ENCODE measurements around the gene CFDP1. TPM values are rescaled to one million over a fixed set of nuclear protein-coding genes. Genes with fewer than 3 reads are reported as not detected.

CFDP1 gene
- total RNA-seq, 1 donor from 2014 or later: 49.0 TPM

GRCh38 chr16:75248536-75249380 is 184.5 kb downstream of the CFDP1 start:
- intact Hi-C loops (cut with DNase I): no loop called here
- H3K27me3 ChIP-seq: no peaks in the 10 kb centered on the region
- peaks cover 87% of the 10 kb centered on the region for H3K4me1 ChIP-seq
- peak overlapping the region; percentile 90 for H3K27ac ChIP-seq
- H3K9me3 ChIP-seq: no peaks in the 10 kb centered on the region
- H3K4me3 ChIP-seq: no peak overlapping the region
- ATAC-seq (no peak), DNase-seq (no peak)
- TF ChIP-seq, protein P1, sequence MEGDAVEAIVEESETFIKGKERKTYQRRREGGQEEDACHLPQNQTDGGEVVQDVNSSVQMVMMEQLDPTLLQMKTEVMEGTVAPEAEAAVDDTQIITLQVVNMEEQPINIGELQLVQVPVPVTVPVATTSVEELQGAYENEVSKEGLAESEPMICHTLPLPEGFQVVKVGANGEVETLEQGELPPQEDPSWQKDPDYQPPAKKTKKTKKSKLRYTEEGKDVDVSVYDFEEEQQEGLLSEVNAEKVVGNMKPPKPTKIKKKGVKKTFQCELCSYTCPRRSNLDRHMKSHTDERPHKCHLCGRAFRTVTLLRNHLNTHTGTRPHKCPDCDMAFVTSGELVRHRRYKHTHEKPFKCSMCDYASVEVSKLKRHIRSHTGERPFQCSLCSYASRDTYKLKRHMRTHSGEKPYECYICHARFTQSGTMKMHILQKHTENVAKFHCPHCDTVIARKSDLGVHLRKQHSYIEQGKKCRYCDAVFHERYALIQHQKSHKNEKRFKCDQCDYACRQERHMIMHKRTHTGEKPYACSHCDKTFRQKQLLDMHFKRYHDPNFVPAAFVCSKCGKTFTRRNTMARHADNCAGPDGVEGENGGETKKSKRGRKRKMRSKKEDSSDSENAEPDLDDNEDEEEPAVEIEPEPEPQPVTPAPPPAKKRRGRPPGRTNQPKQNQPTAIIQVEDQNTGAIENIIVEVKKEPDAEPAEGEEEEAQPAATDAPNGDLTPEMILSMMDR (IDR thresholded peaks at IDR 0.05): no peak
- H3K36me3 ChIP-seq: no peaks in the 10 kb centered on the region

- Histone ChIP-seq H3K4me1 (peaks cover 86% of the 10 kb centered on the region), H3K9me3 (no peaks in the 10 kb centered on the region), H3K4me3 (no peak overlapping the region), H3K27me3 (no peaks in the 10 kb centered on the region), H3K27ac (peak overlapping the region; percentile 55), H3K36me3 (no peaks in the 10 kb centered on the region)
- intact Hi-C loops (cut with DNase I): no loop called here
- DNase-seq: no peak
- TF ChIP-seq, protein P1 (IDR thresholded peaks at IDR 0.05): no peak
- ATAC-seq: no peak
These were observed 185.2 kb downstream of the CFDP1 start for GRCh38 chr16:75248142-75248535.

DNA sequence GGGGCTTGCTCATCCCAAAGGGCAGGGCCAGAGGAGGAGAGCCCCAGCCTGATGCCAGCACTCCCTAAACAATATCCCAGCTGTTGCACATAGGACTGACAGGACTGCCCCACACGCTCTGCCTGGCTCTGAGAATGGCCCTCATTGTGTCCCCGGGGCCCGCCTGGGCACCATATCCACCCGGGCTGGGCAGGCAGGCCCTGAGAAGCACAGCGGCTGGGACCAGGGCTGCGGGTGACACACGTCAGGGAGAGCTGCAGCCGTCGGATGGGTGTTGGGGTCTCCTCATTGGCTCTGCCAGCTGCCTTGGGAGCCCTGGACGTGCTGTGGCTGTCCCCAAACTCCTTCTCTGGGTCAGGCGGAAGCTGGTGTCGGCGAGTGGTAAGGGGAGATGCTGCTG is 186.1 kb downstream of the CFDP1 start:
- Histone ChIP-seq H3K4me1 (peaks cover 77% of the 10 kb centered on the region), H3K27me3 (no peaks in the 10 kb centered on the region), H3K27ac (peak overlapping the region; percentile 55), H3K4me3 (no peak overlapping the region), H3K9me3 (no peaks in the 10 kb centered on the region), H3K36me3 (peaks cover 8% of the 10 kb centered on the region)
- TF ChIP-seq, protein P1 (IDR thresholded peaks at IDR 0.05): no peak
- DNase-seq: no peak
- no peak for ATAC-seq
- intact Hi-C loops (cut with DNase I): no loop called here

DNA sequence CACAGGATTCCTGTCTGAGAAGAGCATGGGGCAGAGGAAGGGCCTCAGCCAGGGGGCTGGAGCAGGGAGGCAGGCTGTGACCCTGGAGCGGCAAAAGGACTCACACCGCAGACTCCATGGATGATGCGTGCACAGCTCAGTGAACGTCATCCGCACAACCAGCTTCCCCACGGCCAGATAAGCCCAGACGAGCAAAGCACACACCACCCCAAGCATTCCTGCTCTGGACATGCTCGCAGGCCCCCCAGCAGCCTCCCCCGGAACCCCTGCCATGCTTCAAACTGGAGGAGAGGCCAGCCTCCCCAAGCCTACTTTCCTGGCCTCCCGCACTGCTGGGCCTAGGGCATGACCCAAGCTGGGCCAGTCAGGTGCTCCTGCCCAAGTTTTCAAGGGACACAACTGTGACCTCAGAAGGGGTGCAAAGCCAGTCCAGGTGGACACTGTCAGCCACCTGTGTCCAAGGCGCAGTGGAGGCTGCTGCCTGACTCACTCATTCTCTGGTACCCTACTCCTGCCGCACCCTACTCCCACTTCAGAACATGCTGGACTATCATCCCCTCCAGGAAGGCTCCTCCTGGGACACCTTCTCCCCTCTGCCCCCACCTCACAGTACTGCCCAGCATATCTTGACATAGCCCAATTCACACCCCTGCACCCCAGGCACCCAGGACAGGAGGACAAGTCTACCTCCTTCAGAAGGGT is 186.6 kb downstream of the CFDP1 start:
- Histone ChIP-seq H3K27me3 (no peaks in the 10 kb centered on the region), H3K36me3 (peaks cover 13% of the 10 kb centered on the region), H3K9me3 (no peaks in the 10 kb centered on the region), H3K4me1 (peaks cover 71% of the 10 kb centered on the region), H3K4me3 (no peak overlapping the region), H3K27ac (peak overlapping the region; percentile 88)
- DNase-seq: no peak
- no peak for ATAC-seq
- intact Hi-C loops (cut with DNase I): no loop called here
- TF ChIP-seq, protein P1 (IDR thresholded peaks at IDR 0.05): no peak

GRCh38 chr16:75244844-75245758 is 188.2 kb downstream of the CFDP1 start:
- H3K27ac ChIP-seq: peak overlapping the region; percentile 88
- H3K9me3 ChIP-seq: no peaks in the 10 kb centered on the region
- intact Hi-C loops (cut with DNase I): no loop called here
- ATAC-seq (peak; percentile 79), DNase-seq (peak; percentile 90)
- peaks cover 68% of the 10 kb centered on the region for H3K4me1 ChIP-seq
- no peaks in the 10 kb centered on the region for H3K27me3 ChIP-seq
- no peak overlapping the region for H3K4me3 ChIP-seq
- TF ChIP-seq, protein P1 (IDR thresholded peaks at IDR 0.05): no peak
- peaks cover 28% of the 10 kb centered on the region for H3K36me3 ChIP-seq
